ENCODE data around the gene PLPP6. TPM values are rescaled to one million over a fixed set of nuclear protein-coding genes. Genes with fewer than 3 reads are reported as not detected.

PLPP6 gene
- total and polyA plus RNA-seq, 2 of the 8 experiments (the other 6 are each of a cell fraction or from before 2014, with no cell fraction given): 11.8 to 13.3 TPM

- no peak for TF ChIP-seq CBX5 (IDR thresholded peaks at IDR 0.05; ENCODE audit: low read depth, low read length)
- no peak for TF ChIP-seq E2F6 (IDR thresholded peaks at IDR 0.05)
- TF ChIP-seq BCL11A (IDR thresholded peaks at IDR 0.05; ENCODE audit: low read depth in 2 of 2, low read length in 2 of 2): no peak
These were observed 1.9 kb downstream of the PLPP6 start (continued) for GRCh38 chr9:4663956-4664355.

All from H1 (cell line).